ENCODE data around the gene CCDC12. TPM values are rescaled to one million over a fixed set of nuclear protein-coding genes. Genes with fewer than 3 reads are reported as not detected.

Gene CCDC12
- total and polyA plus RNA-seq, 9 of the 15 experiments (the other 6 are each of a cell fraction or from before 2014, with no cell fraction given) = 8.9 to 201 (median 86.9) TPM

GRCh38 chr3:46947981-46948791 lies 28.4 kb downstream of the CCDC12 start (continued):
- TF ChIP-seq MBD1 (CRISPR knock-in tag; IDR thresholded peaks at IDR 0.05) = no peak
- TF ChIP-seq ZNF431 (CRISPR knock-in tag; IDR thresholded peaks at IDR 0.05) = no peak
- no peak for TF ChIP-seq SAFB2 (IDR thresholded peaks at IDR 0.05; ENCODE audit: borderline replicate concordance, low read depth, low read length, severe bottlenecking)
- TF ChIP-seq THRB (CRISPR knock-in tag; conservative IDR thresholded peaks at IDR 0.05) = no peak
- TF ChIP-seq ZNF347 (CRISPR knock-in tag; IDR thresholded peaks at IDR 0.05; ENCODE audit: low read depth) = no peak
- no peak for TF ChIP-seq CCNT2 (IDR thresholded peaks at IDR 0.05; ENCODE audit: borderline replicate concordance, extremely low read depth, insufficient read length, low read depth, low read length)
- peak in 1 of 2 experiments; percentile 67; a peak in 3 of 4 replicates for TF ChIP-seq MAZ (CRISPR knock-in tag; conservative IDR thresholded peaks at IDR 0.05 in 1 of 2, IDR thresholded peaks at IDR 0.05 in 1 of 2)
- TF ChIP-seq RBBP5 (IDR thresholded peaks at IDR 0.05; ENCODE audit: borderline replicate concordance, insufficient read depth, low read length, poor library complexity, severe bottlenecking) = peak; percentile 22
- no peak for TF ChIP-seq ERF (CRISPR knock-in tag; IDR thresholded peaks at IDR 0.05)
- TF ChIP-seq, protein P1, sequence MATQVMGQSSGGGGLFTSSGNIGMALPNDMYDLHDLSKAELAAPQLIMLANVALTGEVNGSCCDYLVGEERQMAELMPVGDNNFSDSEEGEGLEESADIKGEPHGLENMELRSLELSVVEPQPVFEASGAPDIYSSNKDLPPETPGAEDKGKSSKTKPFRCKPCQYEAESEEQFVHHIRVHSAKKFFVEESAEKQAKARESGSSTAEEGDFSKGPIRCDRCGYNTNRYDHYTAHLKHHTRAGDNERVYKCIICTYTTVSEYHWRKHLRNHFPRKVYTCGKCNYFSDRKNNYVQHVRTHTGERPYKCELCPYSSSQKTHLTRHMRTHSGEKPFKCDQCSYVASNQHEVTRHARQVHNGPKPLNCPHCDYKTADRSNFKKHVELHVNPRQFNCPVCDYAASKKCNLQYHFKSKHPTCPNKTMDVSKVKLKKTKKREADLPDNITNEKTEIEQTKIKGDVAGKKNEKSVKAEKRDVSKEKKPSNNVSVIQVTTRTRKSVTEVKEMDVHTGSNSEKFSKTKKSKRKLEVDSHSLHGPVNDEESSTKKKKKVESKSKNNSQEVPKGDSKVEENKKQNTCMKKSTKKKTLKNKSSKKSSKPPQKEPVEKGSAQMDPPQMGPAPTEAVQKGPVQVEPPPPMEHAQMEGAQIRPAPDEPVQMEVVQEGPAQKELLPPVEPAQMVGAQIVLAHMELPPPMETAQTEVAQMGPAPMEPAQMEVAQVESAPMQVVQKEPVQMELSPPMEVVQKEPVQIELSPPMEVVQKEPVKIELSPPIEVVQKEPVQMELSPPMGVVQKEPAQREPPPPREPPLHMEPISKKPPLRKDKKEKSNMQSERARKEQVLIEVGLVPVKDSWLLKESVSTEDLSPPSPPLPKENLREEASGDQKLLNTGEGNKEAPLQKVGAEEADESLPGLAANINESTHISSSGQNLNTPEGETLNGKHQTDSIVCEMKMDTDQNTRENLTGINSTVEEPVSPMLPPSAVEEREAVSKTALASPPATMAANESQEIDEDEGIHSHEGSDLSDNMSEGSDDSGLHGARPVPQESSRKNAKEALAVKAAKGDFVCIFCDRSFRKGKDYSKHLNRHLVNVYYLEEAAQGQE (IDR thresholded peaks at IDR 0.05; ENCODE audit: borderline replicate concordance) = no peak; the same call in 1 of the 2 replicates
- TF ChIP-seq, protein P1 (CRISPR knock-in tag; IDR thresholded peaks at IDR 0.05; ENCODE audit: low read depth) = 0 out of 2 replicates have a peak, but pooled peaks have one; percentile 3
- TF ChIP-seq YBX1 (IDR thresholded peaks at IDR 0.05) = no peak
- TF ChIP-seq, protein P2, sequence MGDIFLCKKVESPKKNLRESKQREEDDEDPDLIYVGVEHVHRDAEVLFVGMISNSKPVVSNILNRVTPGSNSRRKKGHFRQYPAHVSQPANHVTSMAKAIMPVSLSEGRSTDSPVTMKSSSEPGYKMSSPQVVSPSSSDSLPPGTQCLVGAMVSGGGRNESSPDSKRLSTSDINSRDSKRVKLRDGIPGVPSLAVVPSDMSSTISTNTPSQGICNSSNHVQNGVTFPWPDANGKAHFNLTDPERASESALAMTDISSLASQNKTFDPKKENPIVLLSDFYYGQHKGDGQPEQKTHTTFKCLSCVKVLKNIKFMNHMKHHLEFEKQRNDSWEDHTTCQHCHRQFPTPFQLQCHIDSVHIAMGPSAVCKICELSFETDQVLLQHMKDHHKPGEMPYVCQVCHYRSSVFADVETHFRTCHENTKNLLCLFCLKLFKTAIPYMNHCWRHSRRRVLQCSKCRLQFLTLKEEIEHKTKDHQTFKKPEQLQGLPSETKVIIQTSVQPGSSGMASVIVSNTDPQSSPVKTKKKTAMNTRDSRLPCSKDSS (IDR thresholded peaks at IDR 0.05; ENCODE audit: low read depth, partially characterized antibody) = no peak
